ENCODE measurements around the gene ZNF189.
A peak's percentile ranks its signal among the peaks of the same experiment; 100 is the strongest.

The ZNF189 gene

GRCh38 chr9:101427358-101427757 lies 28.7 kb downstream of the ZNF189 start:
- DNase-seq = no peak

- no peak for DNase-seq
Measured at GRCh38 chr9:101427957-101428655, 29.5 kb downstream of the ZNF189 start.

- no peak for DNase-seq
Measured at GRCh38 chr9:101428909-101429308, 30.3 kb downstream of the ZNF189 start.

GRCh38 chr9:101429736-101430135 lies 31.1 kb downstream of the ZNF189 start:
- DNase-seq = no peak

- DNase-seq = no peak
Measured at GRCh38 chr9:101432171-101432570, 33.5 kb downstream of the ZNF189 start.

- no peak for DNase-seq
Measured at GRCh38 chr9:101432740-101433139, 34.1 kb downstream of the ZNF189 start.

- DNase-seq = no peak
Measured at GRCh38 chr9:101433229-101433628, 34.6 kb downstream of the ZNF189 start.

- peak in 1 of 2 donors; percentile 8 for DNase-seq
Measured at GRCh38 chr9:101434998-101435397, 36.3 kb downstream of the ZNF189 start.

GRCh38 chr9:101435601-101436079 lies 37.0 kb downstream of the ZNF189 start, which contains the start of gene ALDOB:
Gene ALDOB (minus strand): TSS chr9:101435774. CDS start chr9:101430887, 4,887 bp downstream.
- DNase-seq = no peak

- no peak for DNase-seq
Measured at GRCh38 chr9:101437806-101438232, 39.2 kb downstream of the ZNF189 start.

GRCh38 chr9:101438523-101438922 lies 39.9 kb downstream of the ZNF189 start:
- DNase-seq = no peak

- no peak for DNase-seq
Measured at GRCh38 chr9:101440714-101441230, 42.1 kb downstream of the ZNF189 start.

GRCh38 chr9:101442318-101442717 lies 43.7 kb downstream of the ZNF189 start:
- no peak for DNase-seq

- no peak for DNase-seq
Measured at GRCh38 chr9:101442736-101443135, 44.1 kb downstream of the ZNF189 start.

- DNase-seq = no peak
Measured at GRCh38 chr9:101443364-101443771, 44.7 kb downstream of the ZNF189 start.

- DNase-seq = no peak
Measured at GRCh38 chr9:101445353-101446029, 46.8 kb downstream of the ZNF189 start.

- no peak for DNase-seq
Measured at GRCh38 chr9:101446732-101447131, 48.1 kb downstream of the ZNF189 start.

GRCh38 chr9:101448680-101449070 lies 50.0 kb downstream of the ZNF189 start:
- DNase-seq = no peak

- peak; percentile 26 to 27 for DNase-seq
Measured at GRCh38 chr9:101449071-101449721, 50.5 kb downstream of the ZNF189 start.

- no peak for DNase-seq
Measured at GRCh38 chr9:101450931-101451330, 52.3 kb downstream of the ZNF189 start.

GRCh38 chr9:101451498-101451897 lies 52.8 kb downstream of the ZNF189 start:
- no peak for DNase-seq

- no peak for DNase-seq
Measured at GRCh38 chr9:101453776-101454570, 55.3 kb downstream of the ZNF189 start.
